GM18909 (cell line): ENCODE results near the gene HFE.

ENCODE experiments used
- ATAC-seq: cut with Tn5 transposase; IDR thresholded peaks from one replicate; pipeline ENCODE4 v1.9.1; 2021; ENCODE audit warnings: mild to moderate bottlenecking; ENCODE audit not compliant: unreplicated experiment, poor library complexity

HFE gene

DNA sequence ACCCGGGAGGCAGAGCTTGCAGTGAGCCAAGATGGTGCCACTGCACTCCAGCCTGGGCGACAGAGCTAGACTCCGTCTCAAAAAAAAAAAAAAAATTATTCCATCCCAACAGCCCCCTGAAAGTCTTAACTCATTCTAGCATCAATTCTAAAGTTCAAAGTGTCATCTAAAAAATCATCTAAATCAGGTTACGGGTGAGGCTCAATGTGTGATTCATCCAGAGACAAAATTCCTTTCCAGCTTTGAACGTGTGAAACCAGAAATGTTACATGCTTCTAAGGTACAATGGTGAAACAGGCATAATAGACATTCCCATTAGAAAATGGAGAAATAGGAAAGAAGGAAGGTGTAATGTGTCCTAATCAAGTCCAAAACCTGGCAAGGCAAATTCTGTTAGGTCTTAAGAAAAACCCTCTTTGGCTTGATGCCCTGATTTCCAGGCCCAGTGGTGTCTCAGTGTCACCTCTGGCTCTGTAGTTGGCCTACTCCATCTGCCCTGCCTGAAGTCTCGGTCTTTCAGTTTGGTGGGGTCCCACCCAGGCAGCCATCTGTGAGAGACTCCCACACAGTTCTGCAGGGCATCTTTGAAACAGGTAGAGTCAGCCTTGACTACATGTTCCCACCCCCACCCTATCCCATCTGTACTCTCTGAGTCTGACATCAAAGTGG lies 43.5 kb downstream of the HFE start:
- no peak for ATAC-seq

DNA sequence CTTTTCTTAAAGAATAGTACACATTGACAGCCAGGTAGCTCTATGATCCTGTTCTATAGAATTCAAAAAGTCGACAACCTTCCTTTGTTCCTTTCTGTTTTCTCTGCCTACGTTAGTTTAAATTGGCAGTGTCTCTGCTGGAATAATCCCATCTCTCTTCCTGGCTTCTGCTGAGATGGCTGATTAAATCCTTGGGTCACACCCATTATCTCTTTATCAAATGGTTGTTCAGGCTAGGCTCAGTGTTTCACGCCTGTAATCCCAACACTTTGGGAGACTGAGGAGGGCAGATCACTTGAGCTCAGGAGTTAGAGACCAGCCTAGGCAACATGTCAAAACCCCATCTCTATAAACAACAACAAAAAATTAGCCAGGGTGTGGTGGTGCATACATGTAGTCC lies 44.4 kb downstream of the HFE start:
- no peak for ATAC-seq

DNA sequence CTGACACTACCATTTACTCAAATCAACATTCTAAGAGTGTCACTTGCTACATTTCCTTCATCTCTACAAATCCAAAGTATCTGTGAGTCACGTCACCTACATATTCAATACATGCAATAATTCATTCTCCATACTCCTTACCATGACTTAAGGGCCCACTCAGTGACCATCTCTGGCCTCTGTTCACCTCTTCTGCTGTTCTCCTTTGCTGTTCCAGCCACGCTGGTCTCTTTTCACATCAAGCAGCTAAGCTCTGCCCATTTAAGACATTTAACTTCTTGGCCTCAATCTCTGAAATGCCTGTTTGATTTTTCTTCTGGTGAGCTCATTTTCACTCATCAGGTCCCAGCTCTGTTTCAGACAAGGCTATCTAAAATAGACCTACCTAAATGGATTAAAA lies 46.5 kb downstream of the HFE start:
- no peak for ATAC-seq

DNA sequence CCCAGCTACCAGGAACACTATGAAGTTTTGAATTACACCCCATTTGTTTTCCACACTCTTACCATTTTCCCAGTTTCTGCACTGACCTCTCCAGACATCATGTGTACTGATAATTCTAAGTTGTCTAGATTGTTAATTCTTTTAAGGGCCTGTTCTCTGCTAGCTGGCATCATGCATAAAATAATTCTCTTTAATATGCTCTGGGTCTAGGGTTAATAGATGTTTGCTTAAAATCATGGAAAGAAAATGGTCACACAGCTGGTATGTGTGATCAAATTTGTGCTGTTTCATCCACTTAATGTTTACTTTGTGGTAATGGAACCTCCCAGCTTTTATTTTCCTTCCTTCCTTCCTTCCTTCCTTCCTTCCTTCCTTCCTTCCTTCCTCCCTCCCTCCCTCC lies 49.1 kb downstream of the HFE start:
- no peak for ATAC-seq

DNA sequence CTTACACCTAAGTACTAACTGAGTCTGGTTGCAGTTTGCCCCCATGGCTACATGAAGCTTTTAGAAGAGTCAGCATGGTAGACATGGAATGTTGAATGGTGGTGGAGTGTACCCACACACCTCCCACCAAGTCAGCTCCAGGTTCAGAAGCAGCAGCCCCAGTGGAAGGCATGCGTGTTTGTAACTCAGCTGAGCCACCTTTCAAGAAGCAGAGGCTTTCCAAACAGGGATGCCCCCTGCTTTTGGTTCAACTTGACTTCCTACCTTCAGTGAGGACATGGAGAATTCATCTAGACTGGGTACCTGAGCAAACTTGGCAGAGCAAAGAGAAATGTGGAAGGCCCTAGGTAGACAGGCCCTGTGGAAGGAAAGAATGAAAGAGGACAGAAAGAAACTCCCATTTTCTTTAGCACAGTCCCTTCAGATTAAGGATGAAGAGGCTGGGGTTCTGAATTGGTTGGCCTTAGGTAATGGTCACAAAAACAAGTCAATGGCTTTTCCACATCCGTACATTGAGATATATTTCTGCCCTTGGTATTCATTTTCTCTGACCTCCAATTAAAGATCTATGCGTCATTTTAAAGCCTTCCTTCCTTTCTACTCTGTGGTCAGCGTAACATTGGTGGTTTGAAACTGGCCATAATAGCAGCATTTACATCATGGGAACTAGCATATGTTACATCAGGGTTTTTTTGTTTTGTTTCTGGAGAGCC lies 53.2 kb downstream of the HFE start:
- ATAC-seq: no peak

DNA sequence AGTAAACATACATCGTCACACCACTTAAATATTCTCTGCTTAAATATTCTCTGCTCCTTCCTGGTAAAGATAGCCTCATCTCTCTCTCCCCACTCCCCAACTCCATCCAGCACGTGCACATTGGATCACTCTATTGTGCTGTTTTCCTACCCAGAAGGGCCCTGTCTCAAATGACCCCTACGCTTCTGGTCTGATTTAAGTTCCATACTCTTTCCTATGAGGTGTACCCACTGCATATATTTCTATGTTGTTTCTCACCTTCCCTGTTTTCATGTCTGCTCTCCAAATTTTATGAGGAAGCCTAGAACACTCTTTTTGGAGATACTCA lies 53.7 kb downstream of the HFE start:
- ATAC-seq: no peak

DNA sequence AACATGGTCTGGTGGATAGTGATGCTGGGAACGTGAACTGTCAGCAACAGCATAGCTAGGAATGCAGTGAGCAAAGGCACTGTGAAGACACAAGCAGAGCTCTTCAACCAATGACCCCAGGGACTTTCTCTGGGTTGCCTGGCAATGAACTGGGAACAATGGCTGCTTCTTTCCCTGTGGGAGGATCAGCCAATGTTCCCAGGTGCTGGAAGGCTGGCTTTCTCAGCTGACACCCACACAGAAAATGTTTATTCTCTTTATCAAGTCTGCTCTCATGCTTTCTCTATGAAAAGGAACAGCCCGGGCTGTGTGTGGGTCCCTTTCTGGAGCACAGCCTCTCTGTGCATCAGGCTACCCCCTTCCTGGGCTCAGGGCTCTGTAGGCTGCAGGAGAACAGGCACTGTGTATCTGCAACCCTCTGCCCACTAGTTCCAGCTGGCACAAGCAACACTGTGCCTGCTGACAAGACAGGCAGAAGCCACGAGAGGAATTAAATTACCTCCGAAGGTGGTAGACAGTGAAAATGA lies 54.2 kb downstream of the HFE start:
- ATAC-seq: no peak

DNA sequence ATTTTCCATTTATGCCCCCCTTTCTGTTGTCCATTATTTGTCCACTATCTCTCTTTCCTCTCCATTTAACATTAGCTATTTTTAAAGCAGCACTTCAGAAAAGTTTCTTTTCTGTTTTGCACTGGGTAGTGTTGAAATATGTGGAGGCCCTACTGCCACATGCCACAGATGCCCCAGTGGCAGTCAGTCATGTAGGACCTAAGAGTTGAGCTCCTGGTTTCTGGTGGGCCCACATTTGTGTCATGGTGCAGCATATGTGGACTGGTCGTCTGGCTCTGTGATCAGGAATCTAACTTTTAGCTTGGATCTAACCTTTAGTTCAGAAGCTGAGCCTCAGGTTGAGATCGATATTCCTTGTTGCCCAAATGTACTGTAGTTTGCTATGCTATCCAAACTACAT lies 54.8 kb downstream of the HFE start:
- ATAC-seq: no peak
